SK-N-MC (cell line): ENCODE data around the gene GTF2IRD1.

ENCODE experiments used
- EZH2 ChIP-seq: fragments of 200-600 bp; sonication (generic); IDR thresholded peaks from one replicate; pipeline ENCODE4 v1.6.1; 2017; ENCODE audit warnings: antibody characterized with exemption
- FOXP2 ChIP-seq: optimal IDR thresholded peaks from 2 replicates; pipeline ENCODE3; 2011; ENCODE audit warnings: mild to moderate bottlenecking, moderate library complexity; ENCODE audit not compliant: insufficient read depth; ENCODE audit errors: extremely low read length, control extremely low read depth

GRCh38 chr7:74428023-74428422 is 25.7 kb upstream of the GTF2IRD1 start:
- TF ChIP-seq FOXP2 (no peak), EZH2 (no peak)
